GM12801 (cell line): ENCODE results near the gene SEMA5B.

Source experiments
- TF ChIP-seq, protein P1 (sequence below): IDR thresholded peaks from one replicate; pipeline ENCODE4 v1.5.1; 2011; ENCODE audit warnings: control low read depth; ENCODE audit not compliant: insufficient read length; ENCODE audit errors: extremely low read depth

SEMA5B gene

DNA sequence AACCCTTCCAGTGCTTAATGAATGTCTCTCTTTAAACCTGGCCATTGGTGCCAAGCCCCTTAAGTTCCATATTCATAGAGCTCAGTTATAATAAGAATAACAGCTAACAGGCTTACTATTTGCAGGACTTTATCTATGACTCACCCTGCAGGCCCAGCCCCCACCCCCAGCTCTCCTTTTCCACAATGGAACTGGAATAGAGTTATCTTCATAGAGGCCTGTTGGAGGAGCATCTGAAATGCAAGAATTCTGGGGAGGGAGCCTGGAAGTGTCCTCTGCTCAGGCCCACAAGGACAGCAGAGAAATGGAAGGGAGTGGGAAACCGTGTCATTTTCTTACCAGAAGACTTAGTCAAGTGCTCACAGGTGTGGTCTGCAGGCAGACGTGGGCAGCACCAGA is 52.8 kb downstream of the SEMA5B start:
- TF ChIP-seq, protein P1, sequence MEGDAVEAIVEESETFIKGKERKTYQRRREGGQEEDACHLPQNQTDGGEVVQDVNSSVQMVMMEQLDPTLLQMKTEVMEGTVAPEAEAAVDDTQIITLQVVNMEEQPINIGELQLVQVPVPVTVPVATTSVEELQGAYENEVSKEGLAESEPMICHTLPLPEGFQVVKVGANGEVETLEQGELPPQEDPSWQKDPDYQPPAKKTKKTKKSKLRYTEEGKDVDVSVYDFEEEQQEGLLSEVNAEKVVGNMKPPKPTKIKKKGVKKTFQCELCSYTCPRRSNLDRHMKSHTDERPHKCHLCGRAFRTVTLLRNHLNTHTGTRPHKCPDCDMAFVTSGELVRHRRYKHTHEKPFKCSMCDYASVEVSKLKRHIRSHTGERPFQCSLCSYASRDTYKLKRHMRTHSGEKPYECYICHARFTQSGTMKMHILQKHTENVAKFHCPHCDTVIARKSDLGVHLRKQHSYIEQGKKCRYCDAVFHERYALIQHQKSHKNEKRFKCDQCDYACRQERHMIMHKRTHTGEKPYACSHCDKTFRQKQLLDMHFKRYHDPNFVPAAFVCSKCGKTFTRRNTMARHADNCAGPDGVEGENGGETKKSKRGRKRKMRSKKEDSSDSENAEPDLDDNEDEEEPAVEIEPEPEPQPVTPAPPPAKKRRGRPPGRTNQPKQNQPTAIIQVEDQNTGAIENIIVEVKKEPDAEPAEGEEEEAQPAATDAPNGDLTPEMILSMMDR = no peak

DNA sequence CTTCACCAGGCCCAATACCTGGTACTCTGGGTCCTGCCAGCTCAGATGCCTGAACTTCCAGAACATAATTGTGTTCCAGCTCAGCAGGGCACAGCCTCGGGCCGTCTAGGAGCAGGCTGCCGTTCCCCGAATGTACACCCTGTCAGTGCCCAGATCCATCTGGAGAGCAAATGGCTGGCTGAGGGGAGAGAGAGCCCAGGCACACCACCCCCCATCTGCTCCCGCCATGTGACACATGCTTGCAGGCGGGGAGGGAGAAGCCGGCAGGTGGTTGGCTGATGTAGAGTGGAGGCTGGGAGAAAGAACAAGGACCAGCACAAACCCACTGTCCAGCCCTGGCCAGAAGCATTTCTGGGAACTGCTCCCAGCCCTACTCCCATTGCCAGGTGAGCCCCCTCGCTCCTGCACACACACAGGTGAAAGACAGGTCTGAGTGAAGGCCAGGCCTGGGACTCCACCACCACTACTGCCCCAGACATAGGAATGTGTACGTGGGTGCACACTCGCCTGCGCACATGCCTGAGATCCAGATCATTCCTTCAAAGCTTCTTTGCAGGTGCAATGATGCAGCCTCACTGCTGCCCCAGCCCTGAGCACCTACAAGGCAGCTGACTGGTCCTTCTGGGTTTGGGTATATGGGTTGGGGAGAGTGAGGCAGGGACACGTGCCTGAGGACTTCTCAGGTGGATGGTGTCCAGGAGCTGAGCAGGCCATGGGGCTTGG is 53.5 kb downstream of the SEMA5B start:
- TF ChIP-seq, protein P1 = no peak

DNA sequence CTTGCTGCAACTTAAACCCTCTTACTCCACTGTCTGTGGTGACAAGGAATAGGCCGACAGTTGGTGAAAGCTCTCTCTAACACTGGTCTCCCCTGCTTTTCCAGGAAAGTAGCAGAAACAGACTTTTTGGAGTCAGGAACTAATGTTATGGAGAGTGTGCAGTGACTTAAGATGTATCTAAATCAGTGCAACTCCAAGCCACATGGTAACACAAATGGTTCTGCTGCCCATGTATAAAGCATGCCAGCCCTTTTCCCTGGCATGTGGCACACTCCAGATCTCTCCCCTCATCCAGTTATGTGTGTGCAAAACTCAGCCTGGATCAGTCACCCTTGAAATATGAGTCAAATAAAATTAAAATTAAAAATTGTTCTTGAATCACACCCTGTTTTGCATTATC is 55.4 kb downstream of the SEMA5B start:
- TF ChIP-seq, protein P1 = no peak

DNA sequence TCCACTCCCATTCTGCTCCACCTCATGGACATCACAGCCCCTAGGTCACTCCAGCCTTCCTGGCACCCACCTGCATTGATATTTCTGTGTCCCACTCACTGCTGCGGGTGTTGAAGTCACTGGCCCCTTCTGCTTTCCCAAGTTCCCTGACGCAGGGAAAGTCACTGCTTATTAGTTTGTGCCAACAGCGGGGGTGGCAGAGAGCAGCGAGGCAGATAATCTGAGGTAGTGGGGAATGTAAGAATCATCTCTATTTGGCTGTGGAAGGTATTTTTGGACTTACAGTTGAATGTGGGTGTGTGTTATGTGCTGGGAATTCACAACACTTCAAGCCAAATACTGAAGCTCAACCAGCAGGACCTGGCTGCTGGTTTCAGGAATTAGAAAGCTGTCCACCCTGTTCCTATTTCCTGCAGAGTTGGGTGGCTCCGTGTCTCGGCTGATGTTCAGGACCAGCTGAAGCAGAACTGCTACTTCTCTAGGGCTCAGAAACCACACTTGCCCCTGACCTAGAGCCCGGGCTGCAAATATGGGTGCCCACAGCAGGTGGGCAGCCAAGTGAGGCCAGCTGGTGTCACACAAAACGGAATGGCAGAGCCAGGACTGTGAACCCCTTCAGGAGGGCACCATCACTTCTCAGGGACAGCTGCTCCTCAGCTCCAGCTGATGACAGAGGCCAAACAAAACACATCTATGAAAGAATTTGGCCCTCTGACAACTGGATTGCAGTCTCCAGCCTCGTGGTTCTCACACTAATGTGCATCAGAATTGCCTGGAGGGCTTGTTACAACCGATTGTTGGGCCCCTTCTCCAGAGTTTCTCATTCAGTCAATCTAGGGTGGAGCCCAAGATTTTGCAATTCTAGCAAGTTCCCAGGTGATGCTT is 57.7 kb downstream of the SEMA5B start:
- TF ChIP-seq, protein P1 = no peak

DNA sequence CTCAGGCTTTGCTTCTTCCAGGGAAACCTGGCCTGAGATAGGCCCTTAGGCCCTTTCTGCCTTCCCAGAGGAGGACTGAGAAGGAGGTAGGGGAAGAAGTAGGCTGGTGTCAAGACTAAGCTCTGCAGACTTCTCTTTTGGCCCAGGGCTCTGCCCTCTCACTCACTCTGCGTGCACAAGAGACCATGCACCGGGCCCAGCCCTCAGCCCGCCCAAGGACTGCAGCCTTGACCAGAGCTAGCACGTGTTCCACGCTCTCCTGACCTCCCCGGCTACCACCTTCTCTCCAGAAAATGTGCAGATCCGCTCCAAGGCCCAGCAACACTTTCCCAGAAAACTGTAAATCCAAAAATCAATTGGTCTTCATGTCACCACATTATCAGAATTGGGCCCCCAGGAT is 59.8 kb downstream of the SEMA5B start:
- TF ChIP-seq, protein P1 = no peak

DNA sequence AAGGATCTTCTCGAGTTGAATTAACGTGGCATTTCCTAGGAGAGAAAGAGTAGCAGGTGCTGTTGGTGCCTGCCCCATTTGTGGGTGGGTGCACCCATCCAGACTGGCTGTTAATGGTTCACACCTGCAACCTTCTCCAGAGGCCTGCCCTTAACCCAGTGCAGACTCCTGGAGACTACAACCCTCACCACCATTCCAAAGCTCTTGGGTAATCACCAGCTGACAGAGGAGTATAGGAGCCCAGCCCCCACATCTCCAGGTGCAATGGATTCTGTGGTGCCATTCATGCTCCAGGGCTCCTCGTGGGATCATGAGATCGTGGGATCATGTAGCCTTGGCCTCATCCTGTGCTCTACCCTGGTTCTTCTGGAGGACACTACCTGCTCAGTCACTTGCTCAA is 60.2 kb downstream of the SEMA5B start:
- TF ChIP-seq, protein P1 = no peak

DNA sequence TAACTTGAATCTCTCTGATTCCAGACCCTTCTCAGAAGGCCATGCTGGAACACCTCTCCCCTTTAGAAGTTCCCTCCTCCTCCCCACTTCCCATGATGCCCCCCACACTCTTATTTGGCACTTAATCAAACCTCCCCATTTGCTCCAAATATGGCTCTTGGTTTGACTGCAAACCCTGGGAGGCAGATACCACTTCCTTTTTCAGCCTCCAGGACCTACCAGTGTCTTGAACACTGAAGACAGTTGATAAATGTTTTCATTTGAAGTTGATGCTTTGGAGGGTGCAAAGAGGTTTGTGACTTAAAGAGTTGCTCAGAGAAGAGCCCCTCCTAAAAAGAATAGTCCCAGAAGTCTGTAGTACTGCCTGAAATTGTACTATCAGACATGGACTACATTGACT is 61.5 kb downstream of the SEMA5B start:
- TF ChIP-seq, protein P1 = no peak
